ENCODE data around the gene PIR. TPM values are rescaled to one million over a fixed set of nuclear protein-coding genes. Genes with fewer than 3 reads are reported as not detected.

The PIR gene
- total RNA-seq, 2 experiments from 2014 or later: 1.9 to 3.5 TPM

DNA sequence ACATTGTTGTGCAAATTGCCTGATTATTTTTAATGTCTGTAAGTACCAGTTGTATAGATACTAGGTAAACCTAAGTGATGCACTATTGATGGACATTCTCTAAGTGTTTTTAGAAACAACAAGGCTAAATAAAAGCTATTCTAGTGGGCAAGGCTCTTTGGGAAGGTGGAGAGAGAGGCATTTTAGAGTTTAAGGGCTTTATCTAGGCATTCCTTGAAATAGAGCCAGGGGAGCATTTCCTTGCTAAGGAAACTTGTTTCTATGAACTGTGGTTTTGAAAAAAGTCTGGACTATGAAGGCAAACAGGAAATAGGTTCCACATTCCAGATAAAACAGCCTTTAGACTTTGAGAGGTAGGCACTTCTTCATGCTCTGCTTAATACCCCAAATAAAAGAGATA, 31.3 kb upstream of the PIR start:
- Histone ChIP-seq H3K4me3 (ENCODE audit: low read depth, low read length, poor library complexity, severe bottlenecking) (no peak overlapping the region), H3K4me1 (ENCODE audit: insufficient read depth, low read length, poor library complexity, severe bottlenecking) (no peaks in the 10 kb centered on the region), H3K9me3 (ENCODE audit: low read length) (no peaks in the 10 kb centered on the region), H3K36me3 (ENCODE audit: insufficient read depth, low read length) (no peaks in the 10 kb centered on the region), H3K4me2 (ENCODE audit: low read length) (no peak overlapping the region), H3K27ac (ENCODE audit: low read depth, low read length, poor library complexity, severe bottlenecking) (no peak overlapping the region), H2AFZ (ENCODE audit: low read length) (no peak overlapping the region), H4K20me1 (ENCODE audit: insufficient read depth, low read length) (no peaks in the 10 kb centered on the region), H3K79me2 (ENCODE audit: insufficient read depth, low read depth, low read length) (no peaks in the 10 kb centered on the region), H3K9me2 (ENCODE audit: insufficient read depth, low read length) (no peaks in the 10 kb centered on the region)
- no peak for DNase-seq (ENCODE audit: low spot score)
- TF ChIP-seq, protein P1, sequence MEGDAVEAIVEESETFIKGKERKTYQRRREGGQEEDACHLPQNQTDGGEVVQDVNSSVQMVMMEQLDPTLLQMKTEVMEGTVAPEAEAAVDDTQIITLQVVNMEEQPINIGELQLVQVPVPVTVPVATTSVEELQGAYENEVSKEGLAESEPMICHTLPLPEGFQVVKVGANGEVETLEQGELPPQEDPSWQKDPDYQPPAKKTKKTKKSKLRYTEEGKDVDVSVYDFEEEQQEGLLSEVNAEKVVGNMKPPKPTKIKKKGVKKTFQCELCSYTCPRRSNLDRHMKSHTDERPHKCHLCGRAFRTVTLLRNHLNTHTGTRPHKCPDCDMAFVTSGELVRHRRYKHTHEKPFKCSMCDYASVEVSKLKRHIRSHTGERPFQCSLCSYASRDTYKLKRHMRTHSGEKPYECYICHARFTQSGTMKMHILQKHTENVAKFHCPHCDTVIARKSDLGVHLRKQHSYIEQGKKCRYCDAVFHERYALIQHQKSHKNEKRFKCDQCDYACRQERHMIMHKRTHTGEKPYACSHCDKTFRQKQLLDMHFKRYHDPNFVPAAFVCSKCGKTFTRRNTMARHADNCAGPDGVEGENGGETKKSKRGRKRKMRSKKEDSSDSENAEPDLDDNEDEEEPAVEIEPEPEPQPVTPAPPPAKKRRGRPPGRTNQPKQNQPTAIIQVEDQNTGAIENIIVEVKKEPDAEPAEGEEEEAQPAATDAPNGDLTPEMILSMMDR (conservative IDR thresholded peaks at IDR 0.05; ENCODE audit: low read length): no peak
- no peak for TF ChIP-seq EZH2phosphoT487 (IDR thresholded peaks at IDR 0.05; ENCODE audit: borderline replicate concordance, low read depth, low read length)
- no TSS peak for BruUV-seq (replicated peaks)
- ChIA-PET CTCF (ENCODE audit: unreplicated experiment) (no interaction called here), POLR2A (no interaction called here)
- intact Hi-C loops (cut with micrococcal nuclease; ENCODE audit: unreplicated experiment): no loop called here

DNA sequence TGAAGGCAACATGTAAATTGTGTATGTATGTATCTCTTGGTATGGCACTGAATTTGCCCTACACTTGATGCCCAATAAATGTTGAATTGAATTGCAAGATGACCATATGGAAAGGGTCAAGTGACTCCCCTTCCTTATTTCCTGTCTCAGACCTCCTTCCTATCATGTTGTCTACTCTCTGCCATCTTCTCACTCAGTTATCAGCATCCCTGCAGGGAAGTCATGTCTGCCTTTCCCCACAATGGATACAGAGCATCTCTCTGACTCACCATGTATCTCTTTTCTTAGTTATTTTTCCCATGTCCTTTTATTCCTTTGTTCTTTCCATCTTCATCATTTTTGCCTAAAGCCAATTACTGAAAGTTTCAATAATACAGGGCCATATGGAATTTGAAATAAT, 30.0 kb upstream of the PIR start:
- no TSS peak for BruUV-seq (replicated peaks)
- no peak for DNase-seq (ENCODE audit: low spot score)

DNA sequence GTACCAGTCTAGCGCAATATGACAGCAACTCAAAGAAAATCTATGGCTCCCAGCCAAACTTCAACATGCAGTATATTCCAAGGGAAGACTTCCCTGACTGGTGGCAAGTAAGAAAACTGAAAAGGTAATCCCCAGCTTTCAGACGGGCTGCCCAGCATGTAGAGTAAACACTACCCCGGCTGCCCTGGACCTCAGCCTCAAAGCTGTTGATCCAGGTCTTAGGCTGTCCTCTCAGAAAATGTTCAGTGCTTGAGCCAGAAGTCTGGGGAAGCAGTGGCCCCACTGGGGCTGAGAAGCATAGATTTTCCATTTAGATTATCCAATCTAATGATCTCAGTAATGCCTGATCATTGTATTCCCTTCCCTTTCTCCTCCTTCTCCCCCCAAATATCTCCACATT, 29.3 kb upstream of the PIR start:
- H3K4me2 ChIP-seq (ENCODE audit: low read length): no peak overlapping the region
- no peak overlapping the region for H3K4me3 ChIP-seq (ENCODE audit: low read depth, low read length, poor library complexity, severe bottlenecking)
- DNase-seq (ENCODE audit: low spot score): no peak
- TF ChIP-seq EZH2phosphoT487 (IDR thresholded peaks at IDR 0.05; ENCODE audit: borderline replicate concordance, low read depth, low read length): no peak
- TF ChIP-seq, protein P1 (conservative IDR thresholded peaks at IDR 0.05; ENCODE audit: low read length): no peak
- no TSS peak for BruUV-seq (replicated peaks)
- intact Hi-C loops (cut with micrococcal nuclease; ENCODE audit: unreplicated experiment): no loop called here
- H3K9me2 ChIP-seq (ENCODE audit: insufficient read depth, low read length): no peaks in the 10 kb centered on the region
- no peaks in the 10 kb centered on the region for H3K36me3 ChIP-seq (ENCODE audit: insufficient read depth, low read length)
- H3K9me3 ChIP-seq (ENCODE audit: low read length): no peaks in the 10 kb centered on the region
- H2AFZ ChIP-seq (ENCODE audit: low read length): no peak overlapping the region
- CTCF ChIA-PET (ENCODE audit: unreplicated experiment): no interaction called here
- no peaks in the 10 kb centered on the region for H4K20me1 ChIP-seq (ENCODE audit: insufficient read depth, low read length)
- H3K27ac ChIP-seq (ENCODE audit: low read depth, low read length, poor library complexity, severe bottlenecking): no peak overlapping the region
- H3K79me2 ChIP-seq (ENCODE audit: insufficient read depth, low read depth, low read length): no peaks in the 10 kb centered on the region
- POLR2A ChIA-PET: no interaction called here
- H3K4me1 ChIP-seq (ENCODE audit: insufficient read depth, low read length, poor library complexity, severe bottlenecking): no peaks in the 10 kb centered on the region

More for the DNA sequence above, 30.0 kb upstream of the PIR start:
- no peak for TF ChIP-seq EZH2phosphoT487 (IDR thresholded peaks at IDR 0.05; ENCODE audit: borderline replicate concordance, low read depth, low read length)
- TF ChIP-seq, protein P1 (conservative IDR thresholded peaks at IDR 0.05; ENCODE audit: low read length): no peak
- ChIA-PET CTCF (ENCODE audit: unreplicated experiment) (no interaction called here), POLR2A (no interaction called here)
- Histone ChIP-seq H4K20me1 (ENCODE audit: insufficient read depth, low read length) (no peaks in the 10 kb centered on the region), H3K27ac (ENCODE audit: low read depth, low read length, poor library complexity, severe bottlenecking) (no peak overlapping the region), H3K9me2 (ENCODE audit: insufficient read depth, low read length) (no peaks in the 10 kb centered on the region), H3K36me3 (ENCODE audit: insufficient read depth, low read length) (no peaks in the 10 kb centered on the region), H2AFZ (ENCODE audit: low read length) (no peak overlapping the region), H3K4me1 (ENCODE audit: insufficient read depth, low read length, poor library complexity, severe bottlenecking) (no peaks in the 10 kb centered on the region), H3K4me2 (ENCODE audit: low read length) (no peak overlapping the region), H3K9me3 (ENCODE audit: low read length) (no peaks in the 10 kb centered on the region), H3K4me3 (ENCODE audit: low read depth, low read length, poor library complexity, severe bottlenecking) (no peak overlapping the region), H3K79me2 (ENCODE audit: insufficient read depth, low read depth, low read length) (no peaks in the 10 kb centered on the region)
- intact Hi-C loops (cut with micrococcal nuclease; ENCODE audit: unreplicated experiment): no loop called here
